GM21529 (cell line): ENCODE measurements around the gene ZNF32.
"Not testable (repeated sequence)": the region's sequence is repeated elsewhere in the genome, so short reads cannot be mapped to it uniquely, and the experiment has no call there.

Source experiments
- ATAC-seq: cut with Tn5 transposase; IDR thresholded peaks from one replicate; pipeline ENCODE4 v1.9.1; 2021; ENCODE audit not compliant: unreplicated experiment

The ZNF32 gene

GRCh38 chr10:43640603-43641002 is 8.1 kb downstream of the ZNF32 start:
- no peak for ATAC-seq

- not testable (repeated sequence) for ATAC-seq
These were observed 12.9 kb downstream of the ZNF32 start for GRCh38 chr10:43635816-43636215.

- ATAC-seq: no peak
These were observed 19.7 kb downstream of the ZNF32 start for GRCh38 chr10:43628956-43629355.

- ATAC-seq: no peak
These were observed 20.7 kb downstream of the ZNF32 start for GRCh38 chr10:43627942-43628341.

GRCh38 chr10:43623351-43623750 is 25.3 kb downstream of the ZNF32 start:
- ATAC-seq: no peak

- ATAC-seq: no peak
These were observed 26.6 kb downstream of the ZNF32 start for GRCh38 chr10:43622038-43622437.

- no peak for ATAC-seq
These were observed 29.3 kb downstream of the ZNF32 start for GRCh38 chr10:43619368-43619767.

- ATAC-seq: no peak
These were observed 31.8 kb downstream of the ZNF32 start for GRCh38 chr10:43616697-43617370.

GRCh38 chr10:43610636-43611035 is 38.0 kb downstream of the ZNF32 start:
- no peak for ATAC-seq

GRCh38 chr10:43607199-43607573 is 41.5 kb downstream of the ZNF32 start:
- ATAC-seq: no peak

- ATAC-seq: peak; percentile 99
These were observed 42.1 kb downstream of the ZNF32 start, which contains the start of gene ZNF485 for GRCh38 chr10:43606323-43607198. Gene ZNF485 (plus strand): TSS chr10:43606438. CDS start chr10:43607051, 613 bp downstream.

GRCh38 chr10:43605850-43606322 is 42.8 kb downstream of the ZNF32 start:
- peak; percentile 27 for ATAC-seq

GRCh38 chr10:43601576-43601975 is 47.1 kb downstream of the ZNF32 start:
- not testable (repeated sequence) for ATAC-seq

GRCh38 chr10:43599333-43599732 is 49.3 kb downstream of the ZNF32 start:
- no peak for ATAC-seq

GRCh38 chr10:43598446-43598845 is 50.2 kb downstream of the ZNF32 start:
- ATAC-seq: no peak

GRCh38 chr10:43596546-43596945 is 52.1 kb downstream of the ZNF32 start:
- ATAC-seq: no peak

GRCh38 chr10:43595739-43596298 is 52.9 kb downstream of the ZNF32 start:
- peak; percentile 59 for ATAC-seq

- ATAC-seq: peak; percentile 90
These were observed 53.6 kb downstream of the ZNF32 start for GRCh38 chr10:43594944-43595589.
